ENCODE measurements around the gene CDH4. TPM values are rescaled to one million over a fixed set of nuclear protein-coding genes. Genes with fewer than 3 reads are reported as not detected.

CDH4 gene
- total and polyA plus RNA-seq, 2 donors (not counting 1 experiment from before 2014, with no cell fraction given): not detected

GRCh38 chr20:61493798-61494305 lies 241.8 kb downstream of the CDH4 start:
- peaks cover 0 to 9% (median 0%) of the 10 kb centered on the region in 3 donors for H3K9me3 ChIP-seq (ENCODE audit: control extremely low read depth in 1 of 3, control insufficient read depth in 2 of 3, insufficient read depth in 1 of 3, low read length in 2 of 3)
- H3K4me3 ChIP-seq (ENCODE audit: control extremely low read depth in 1 of 5, extremely low read depth in 1 of 5, insufficient read depth in 1 of 5, low read depth in 2 of 5, low read length in 4 of 5): no peak overlapping the region
- no peak overlapping the region for H3K4me2 ChIP-seq (replicated peaks; ENCODE audit: low read depth, low read length, poor library complexity, severe bottlenecking)
- DNase-seq (no peak), ATAC-seq (ENCODE audit: low read depth) (no peak)
- H3K27me3 Mint-ChIP-seq: no peaks in the 10 kb centered on the region
- CTCF ChIA-PET: no interaction called here
- intact Hi-C loops (cut with micrococcal nuclease): no loop called here
- POLR2A ChIA-PET: no interaction called here
- no peak overlapping the region for H2AFZ ChIP-seq (ENCODE audit: insufficient read depth, low read depth, low read length, poor library complexity, severe bottlenecking)
- H3K27ac Mint-ChIP-seq: no peak overlapping the region
- no peaks in the 10 kb centered on the region for H3K4me1 ChIP-seq (ENCODE audit: control insufficient read depth in 2 of 2, insufficient read depth in 2 of 2, low read length in 2 of 2)
- TF ChIP-seq EZH2 (IDR thresholded peaks at IDR 0.05; ENCODE audit: borderline replicate concordance, insufficient read depth, low read depth, low read length, poor library complexity, severe bottlenecking) (no peak), CTCF (IDR thresholded peaks at IDR 0.05) (no peak)
- no peak overlapping the region for H3K27ac ChIP-seq (ENCODE audit: low read length in 2 of 2)
- H3K4me3 Mint-ChIP-seq: no peak overlapping the region
- H3K9me3 Mint-ChIP-seq (ENCODE audit: insufficient read depth): no peaks in the 10 kb centered on the region
- no peaks in the 10 kb centered on the region for H3K27me3 ChIP-seq (replicated peaks in 1 of 4; ENCODE audit: control extremely low read depth in 1 of 4, control insufficient read depth in 3 of 4, insufficient read depth in 4 of 4, low read length in 3 of 4)
- no peaks in the 10 kb centered on the region for H3K4me1 Mint-ChIP-seq
- H3K36me3 ChIP-seq (replicated peaks in 1 of 2; ENCODE audit: control extremely low read depth in 1 of 2, control insufficient read depth in 1 of 2, extremely low read depth in 1 of 2, insufficient read depth in 2 of 2, low read length in 1 of 2): no peaks in the 10 kb centered on the region
- H4K20me1 ChIP-seq (ENCODE audit: control insufficient read depth, insufficient read depth, low read length, poor library complexity, severe bottlenecking): no peaks in the 10 kb centered on the region
- no peaks in the 10 kb centered on the region for H3K79me2 ChIP-seq (ENCODE audit: control insufficient read depth, insufficient read depth, low read length)
- no peak overlapping the region for H3K9ac ChIP-seq (ENCODE audit: low read length)
- WGBS (ENCODE audit: insufficient coverage): 91% methylated on average over 7 of the region's 10 CpGs

GRCh38 chr20:61494763-61495575 lies 242.9 kb downstream of the CDH4 start:
- Mint-ChIP-seq H3K27me3 (no peaks in the 10 kb centered on the region), H3K4me3 (no peak overlapping the region), H3K27ac (no peak overlapping the region), H3K9me3 (ENCODE audit: insufficient read depth) (no peaks in the 10 kb centered on the region), H3K4me1 (no peaks in the 10 kb centered on the region)
- Histone ChIP-seq H3K9me3 (ENCODE audit: control extremely low read depth in 1 of 3, control insufficient read depth in 2 of 3, insufficient read depth in 1 of 3, low read length in 2 of 3) (peaks cover 0 to 19% (median 0%) of the 10 kb centered on the region in 3 donors), H3K27ac (ENCODE audit: low read length in 2 of 2) (no peak overlapping the region), H3K4me3 (ENCODE audit: control extremely low read depth in 1 of 5, extremely low read depth in 1 of 5, insufficient read depth in 1 of 5, low read depth in 2 of 5, low read length in 4 of 5) (no peak overlapping the region), H2AFZ (ENCODE audit: insufficient read depth, low read depth, low read length, poor library complexity, severe bottlenecking) (no peak overlapping the region), H3K4me1 (ENCODE audit: control insufficient read depth in 2 of 2, insufficient read depth in 2 of 2, low read length in 2 of 2) (no peaks in the 10 kb centered on the region), H3K79me2 (ENCODE audit: control insufficient read depth, insufficient read depth, low read length) (no peaks in the 10 kb centered on the region), H3K4me2 (replicated peaks; ENCODE audit: low read depth, low read length, poor library complexity, severe bottlenecking) (no peak overlapping the region), H3K27me3 (replicated peaks in 1 of 4; ENCODE audit: control extremely low read depth in 1 of 4, control insufficient read depth in 3 of 4, insufficient read depth in 4 of 4, low read length in 3 of 4) (no peaks in the 10 kb centered on the region), H4K20me1 (ENCODE audit: control insufficient read depth, insufficient read depth, low read length, poor library complexity, severe bottlenecking) (no peaks in the 10 kb centered on the region), H3K36me3 (replicated peaks in 1 of 2; ENCODE audit: control extremely low read depth in 1 of 2, control insufficient read depth in 1 of 2, extremely low read depth in 1 of 2, insufficient read depth in 2 of 2, low read length in 1 of 2) (no peaks in the 10 kb centered on the region), H3K9ac (ENCODE audit: low read length) (no peak overlapping the region)
- 86% methylated on average over 21 of the region's 22 CpGs for WGBS (ENCODE audit: insufficient coverage)
- ATAC-seq (ENCODE audit: low read depth) (no peak), DNase-seq (no peak)
- ChIA-PET POLR2A (no interaction called here), CTCF (no interaction called here)
- TF ChIP-seq CTCF (IDR thresholded peaks at IDR 0.05): no peak
- no peak for TF ChIP-seq EZH2 (IDR thresholded peaks at IDR 0.05; ENCODE audit: borderline replicate concordance, insufficient read depth, low read depth, low read length, poor library complexity, severe bottlenecking)
- intact Hi-C loops (cut with micrococcal nuclease): no loop called here

Data from B cell (primary cell).